Astrocyte of the cerebellum (primary cell): ENCODE data around the gene PHKB.
"Not testable (repeated sequence)": the region's sequence is repeated elsewhere in the genome, so short reads cannot be mapped to it uniquely, and the experiment has no call there.

Source experiments
- DNase-seq: peaks from one replicate; pipeline ENCODE4 v3.0.0-alpha.2; 2011; ENCODE audit warnings: low read depth
- H3K4me3 ChIP-seq: 2 replicates; pipeline ENCODE4 v1.5.1; 2011; ENCODE audit warnings: mild to moderate bottlenecking, low read depth, low read length, moderate library complexity
- CTCF ChIP-seq: IDR thresholded peaks from 2 replicates; pipeline ENCODE4 v1.5.1; 2012; ENCODE audit warnings: low read length, low read depth, moderate library complexity, mild to moderate bottlenecking; ENCODE audit errors: missing control alignments
- in situ Hi-C: cut with HindIII; loops from 2 replicates; pipeline ENCODE4 v1.10.0; 2017; ENCODE audit warnings: low sequenced_read_pairs

PHKB gene

GRCh38 chr16:47660540-47660939 lies 199.4 kb downstream of the PHKB start:
- in situ Hi-C loops = no loop called here
- H3K4me3 ChIP-seq = no peak overlapping the region
- no peak for TF ChIP-seq CTCF
- DNase-seq = no peak

GRCh38 chr16:47664653-47665325 lies 203.7 kb downstream of the PHKB start:
- H3K4me3 ChIP-seq = no peak overlapping the region
- no peak for TF ChIP-seq CTCF
- in situ Hi-C loops = no loop called here
- DNase-seq = no peak

- TF ChIP-seq CTCF = no peak
- H3K4me3 ChIP-seq = no peak overlapping the region
- DNase-seq = no peak
- in situ Hi-C loops = no loop called here
Measured at GRCh38 chr16:47666434-47666833, 205.3 kb downstream of the PHKB start.

GRCh38 chr16:47667956-47668355 lies 206.8 kb downstream of the PHKB start:
- TF ChIP-seq CTCF = no peak
- no peak overlapping the region for H3K4me3 ChIP-seq
- no peak for DNase-seq
- in situ Hi-C loops = no loop called here

- in situ Hi-C loops = no loop called here
- TF ChIP-seq CTCF = no peak
- H3K4me3 ChIP-seq = no peak overlapping the region
- no peak for DNase-seq
Measured at GRCh38 chr16:47672475-47672874, 211.3 kb downstream of the PHKB start.

- TF ChIP-seq CTCF = no peak
- DNase-seq = no peak
- in situ Hi-C loops = no loop called here
- H3K4me3 ChIP-seq = no peak overlapping the region
Measured at GRCh38 chr16:47676635-47677177, 215.6 kb downstream of the PHKB start.

GRCh38 chr16:47681571-47681970 lies 220.4 kb downstream of the PHKB start:
- DNase-seq, in situ Hi-C loops, H3K4me3 ChIP-seq: not testable (repeated sequence)
